ENCODE measurements around the gene TEX44.
"Not testable (repeated sequence)": the region's sequence is repeated elsewhere in the genome, so short reads cannot be mapped to it uniquely, and the experiment has no call there.

- not testable (repeated sequence) for TF ChIP-seq ELF4 (IDR thresholded peaks at IDR 0.05); FOXK2 (IDR thresholded peaks at IDR 0.05); TARDBP (IDR thresholded peaks at IDR 0.05); BHLHE40 (IDR thresholded peaks at IDR 0.05; ENCODE audit: borderline replicate concordance); SUZ12 (IDR thresholded peaks at IDR 0.05)
Measured at GRCh38 chr2:231570915-231571314, 21.7 kb upstream of the TEX44 start.
